ENCODE results near the gene UBA7.

UBA7 gene

GRCh38 chr3:49813497-49814174 lies at the start of gene UBA7:
Gene UBA7, minus strand, starts transcription at chr3:49813953. Its CDS starts 166 bp downstream, at chr3:49813787.
- Mint-ChIP-seq H3K4me3 (peak within 1 kb of the TSS; percentile 89), H3K4me1 (ENCODE audit: low read depth) (peaks cover 24% of the 10 kb centered on the region), H3K27ac (peak within 1 kb of the TSS; percentile 94), H3K9me3 (no peaks in the 10 kb centered on the region), H3K36me3 (ENCODE audit: low read depth) (no peaks in the 10 kb centered on the region), H3K27me3 (no peaks in the 10 kb centered on the region)

GRCh38 chr3:49859576-49860305 lies 46.0 kb upstream of the UBA7 start:
- Mint-ChIP-seq H3K27me3 (peaks cover 4% of the 10 kb centered on the region), H3K27ac (no peak overlapping the region), H3K4me3 (no peak overlapping the region), H3K36me3 (ENCODE audit: low read depth) (no peaks in the 10 kb centered on the region), H3K9me3 (no peaks in the 10 kb centered on the region), H3K4me1 (ENCODE audit: low read depth) (peaks cover 6% of the 10 kb centered on the region)

GRCh38 chr3:49856181-49857005 lies 42.6 kb upstream of the UBA7 start, which contains the start of gene TRAIP:
Gene TRAIP, minus strand, starts transcription at chr3:49856564. Its CDS starts 111 bp downstream, at chr3:49856453.
- Mint-ChIP-seq H3K4me3 (peak within 1 kb of the TSS; percentile 95), H3K9me3 (no peaks in the 10 kb centered on the region), H3K36me3 (ENCODE audit: low read depth) (no peaks in the 10 kb centered on the region), H3K4me1 (ENCODE audit: low read depth) (peaks cover 6% of the 10 kb centered on the region), H3K27me3 (no peaks in the 10 kb centered on the region), H3K27ac (peak within 1 kb of the TSS; percentile 86)

- peak overlapping the region; percentile 86 for H3K27ac Mint-ChIP-seq
- H3K4me1 Mint-ChIP-seq (ENCODE audit: low read depth): peaks cover 6% of the 10 kb centered on the region
- H3K4me3 Mint-ChIP-seq: peak overlapping the region; percentile 95
- H3K27me3 Mint-ChIP-seq: no peaks in the 10 kb centered on the region
- H3K9me3 Mint-ChIP-seq: no peaks in the 10 kb centered on the region
- H3K36me3 Mint-ChIP-seq (ENCODE audit: low read depth): no peaks in the 10 kb centered on the region
Observed at GRCh38 chr3:49855662-49856061, 41.9 kb upstream of the UBA7 start.

GRCh38 chr3:49845694-49846093 lies 31.9 kb upstream of the UBA7 start:
- Mint-ChIP-seq H3K9me3 (no peaks in the 10 kb centered on the region), H3K4me1 (ENCODE audit: low read depth) (no peaks in the 10 kb centered on the region), H3K27me3 (no peaks in the 10 kb centered on the region), H3K27ac (no peak overlapping the region), H3K4me3 (no peak overlapping the region), H3K36me3 (ENCODE audit: low read depth) (peaks cover 21% of the 10 kb centered on the region)

- no peaks in the 10 kb centered on the region for H3K27me3 Mint-ChIP-seq
- H3K36me3 Mint-ChIP-seq (ENCODE audit: low read depth): peaks cover 16% of the 10 kb centered on the region
- H3K4me1 Mint-ChIP-seq (ENCODE audit: low read depth): no peaks in the 10 kb centered on the region
- no peak overlapping the region for H3K27ac Mint-ChIP-seq
- H3K4me3 Mint-ChIP-seq: no peak overlapping the region
- H3K9me3 Mint-ChIP-seq: no peaks in the 10 kb centered on the region
Observed at GRCh38 chr3:49844464-49845183, 30.9 kb upstream of the UBA7 start.

- H3K9me3 Mint-ChIP-seq: no peaks in the 10 kb centered on the region
- peaks cover 18% of the 10 kb centered on the region for H3K36me3 Mint-ChIP-seq (ENCODE audit: low read depth)
- H3K4me3 Mint-ChIP-seq: no peak overlapping the region
- H3K4me1 Mint-ChIP-seq (ENCODE audit: low read depth): no peaks in the 10 kb centered on the region
- no peaks in the 10 kb centered on the region for H3K27me3 Mint-ChIP-seq
- no peak overlapping the region for H3K27ac Mint-ChIP-seq
Observed at GRCh38 chr3:49842843-49843517, 29.2 kb upstream of the UBA7 start.

- Mint-ChIP-seq H3K36me3 (ENCODE audit: low read depth) (peaks cover 19% of the 10 kb centered on the region), H3K4me1 (ENCODE audit: low read depth) (no peaks in the 10 kb centered on the region), H3K4me3 (no peak overlapping the region), H3K27ac (no peak overlapping the region), H3K27me3 (no peaks in the 10 kb centered on the region), H3K9me3 (no peaks in the 10 kb centered on the region)
Observed at GRCh38 chr3:49841806-49842205, 28.1 kb upstream of the UBA7 start.

- no peaks in the 10 kb centered on the region for H3K4me1 Mint-ChIP-seq (ENCODE audit: low read depth)
- no peaks in the 10 kb centered on the region for H3K27me3 Mint-ChIP-seq
- no peaks in the 10 kb centered on the region for H3K9me3 Mint-ChIP-seq
- H3K27ac Mint-ChIP-seq: no peak overlapping the region
- no peak overlapping the region for H3K4me3 Mint-ChIP-seq
- peaks cover 16% of the 10 kb centered on the region for H3K36me3 Mint-ChIP-seq (ENCODE audit: low read depth)
Observed at GRCh38 chr3:49841126-49841696, 27.5 kb upstream of the UBA7 start.

- H3K27ac Mint-ChIP-seq: no peak overlapping the region
- no peaks in the 10 kb centered on the region for H3K9me3 Mint-ChIP-seq
- H3K27me3 Mint-ChIP-seq: no peaks in the 10 kb centered on the region
- no peak overlapping the region for H3K4me3 Mint-ChIP-seq
- H3K4me1 Mint-ChIP-seq (ENCODE audit: low read depth): no peaks in the 10 kb centered on the region
- peaks cover 17% of the 10 kb centered on the region for H3K36me3 Mint-ChIP-seq (ENCODE audit: low read depth)
Observed at GRCh38 chr3:49840388-49840787, 26.6 kb upstream of the UBA7 start.

GRCh38 chr3:49839193-49839809 lies 25.5 kb upstream of the UBA7 start:
- Mint-ChIP-seq H3K9me3 (no peaks in the 10 kb centered on the region), H3K4me1 (ENCODE audit: low read depth) (no peaks in the 10 kb centered on the region), H3K36me3 (ENCODE audit: low read depth) (peaks cover 25% of the 10 kb centered on the region), H3K27ac (no peak overlapping the region), H3K4me3 (no peak overlapping the region), H3K27me3 (no peaks in the 10 kb centered on the region)

GRCh38 chr3:49831341-49831740 lies 17.6 kb upstream of the UBA7 start:
- H3K9me3 Mint-ChIP-seq: no peaks in the 10 kb centered on the region

GRCh38 chr3:49826016-49826415 lies 12.3 kb upstream of the UBA7 start:
- Mint-ChIP-seq H3K27me3 (no peaks in the 10 kb centered on the region), H3K36me3 (ENCODE audit: low read depth) (peaks cover 17% of the 10 kb centered on the region), H3K27ac (no peak overlapping the region), H3K4me3 (no peak overlapping the region), H3K4me1 (ENCODE audit: low read depth) (no peaks in the 10 kb centered on the region), H3K9me3 (no peaks in the 10 kb centered on the region)

More at GRCh38 chr3:49831341-49831740, 17.6 kb upstream of the UBA7 start:
- Mint-ChIP-seq H3K4me1 (ENCODE audit: low read depth) (no peaks in the 10 kb centered on the region), H3K36me3 (ENCODE audit: low read depth) (peaks cover 37% of the 10 kb centered on the region), H3K27ac (no peak overlapping the region), H3K27me3 (no peaks in the 10 kb centered on the region), H3K4me3 (no peak overlapping the region)

Data from stimulated activated naive CD8-positive, alpha-beta T cell treated with anti-CD3 and anti-CD28 coated beads, Interleukin-15, Interleukin-2, amounts not matched to agents 100 ng/mL and 50 ng/mL, for 24 hours (primary cell).